Gastroesophageal sphincter (tissue), 3 donors: ENCODE measurements around the gene DNAAF8.

Experiments
- CTCF ChIP-seq, 4 experiments: fragments of 200-600 bp in 2 of 4; fragments of 450-650 bp in 2 of 4; sonication (generic) in 1 of 4; IDR thresholded peaks; one replicate each; pipeline ENCODE4 v1.5.1; 2017 to 2019; ENCODE audit warnings: antibody characterized with exemption in 4 of 4, mild to moderate bottlenecking in 2 of 4, moderate library complexity in 2 of 4
- POLR2A ChIP-seq, 2 donors: fragments of 450-650 bp; IDR thresholded peaks; one replicate each; pipeline ENCODE4 v1.6.1; 2017; ENCODE audit warnings: antibody characterized with exemption in 2 of 2, mild to moderate bottlenecking in 2 of 2, moderate library complexity in 1 of 2
- POLR2AphosphoS5 ChIP-seq: sonication (generic); formaldehyde crosslinking; IDR thresholded peaks from one replicate; pipeline ENCODE4 v1.6.1; 2017; ENCODE audit warnings: antibody characterized with exemption

- TF ChIP-seq CTCF (IDR thresholded peaks at IDR 0.05) (no peak), POLR2A (IDR thresholded peaks at IDR 0.05) (no peak), POLR2AphosphoS5 (no peak)
Measured at GRCh38 chr16:4760221-4760910, 26.0 kb downstream of the DNAAF8 start.
